NCI-H2196 (cell line): ENCODE results near the gene RNASEH2B.

Source experiments
- DNase-seq: peaks from one replicate; lab custom pipeline; 2025; ENCODE audit not compliant: unreplicated experiment; lab: John Stamatoyannopoulos, UW

RNASEH2B gene

DNA sequence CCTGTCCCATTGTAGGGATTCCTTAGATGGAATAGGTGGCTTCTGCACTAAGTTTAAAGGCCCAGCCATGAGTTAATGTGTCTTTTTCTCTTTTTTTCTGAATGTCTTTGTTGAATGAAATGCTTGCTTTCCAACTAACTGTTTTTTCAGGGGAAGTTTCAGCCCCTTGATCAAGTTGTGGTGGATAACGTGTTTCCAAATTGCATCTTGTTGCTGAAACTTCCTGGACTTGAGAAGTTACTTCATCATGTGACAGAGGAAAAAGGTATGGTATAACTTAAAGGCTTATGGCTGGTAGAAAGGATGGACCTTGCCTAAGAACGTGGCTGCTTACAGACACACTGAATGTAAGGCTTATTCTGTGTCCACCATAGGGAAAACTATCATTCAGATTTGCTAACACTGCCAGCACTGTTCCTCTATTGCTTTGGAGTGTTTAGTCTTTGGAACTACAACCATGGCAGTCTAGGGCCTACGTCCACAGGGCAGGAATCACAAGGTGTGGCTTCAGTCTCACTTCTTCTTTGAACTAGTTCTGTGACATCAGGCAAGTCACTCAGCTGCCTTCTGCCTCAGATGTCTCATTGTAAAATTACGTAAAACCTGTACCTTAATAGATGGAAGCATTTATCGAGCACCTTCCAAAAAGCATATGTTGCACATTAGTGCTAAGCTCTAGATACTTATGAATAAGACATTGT, 25.3 kb downstream of the RNASEH2B start:
- DNase-seq, result no peak

DNA sequence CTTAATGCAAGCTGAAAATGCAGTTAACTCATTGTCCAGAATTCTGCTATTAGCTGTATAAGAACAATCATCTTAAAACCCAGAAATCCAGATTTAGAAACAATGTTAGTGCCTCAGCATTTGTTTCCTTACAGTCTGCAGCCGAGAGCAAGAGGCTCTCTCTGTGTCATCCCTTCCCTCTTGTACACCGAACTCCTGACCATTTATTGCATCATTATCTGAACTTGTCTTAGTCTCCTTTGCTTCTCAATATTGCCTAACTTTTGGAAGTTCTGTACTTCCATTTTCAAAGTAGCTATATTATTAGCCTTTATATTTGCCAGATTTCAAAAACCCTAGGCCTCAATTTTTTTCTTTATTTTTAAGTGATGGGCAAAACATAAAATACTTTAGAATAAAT, 27.1 kb downstream of the RNASEH2B start:
- DNase-seq, result no peak

DNA sequence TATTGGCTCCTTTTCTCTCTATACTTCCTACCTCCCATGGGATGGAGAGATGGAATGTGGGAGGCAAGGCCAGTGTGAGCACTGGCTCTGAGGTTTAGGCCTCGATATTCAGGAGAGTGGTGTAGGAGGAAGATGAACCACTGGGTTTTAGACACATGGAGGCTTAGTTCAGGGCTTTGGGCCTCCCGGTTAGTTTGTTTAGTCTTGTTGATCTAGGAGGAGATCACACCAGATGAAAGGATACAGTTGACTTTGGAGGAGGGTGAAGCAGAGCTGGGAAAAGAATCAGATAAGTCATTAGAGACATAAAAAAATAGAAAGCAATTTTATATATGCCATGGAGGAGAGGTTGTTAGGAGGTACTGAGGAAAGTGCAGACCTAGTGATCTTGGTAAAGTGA, 30.9 kb downstream of the RNASEH2B start:
- DNase-seq, result no peak

DNA sequence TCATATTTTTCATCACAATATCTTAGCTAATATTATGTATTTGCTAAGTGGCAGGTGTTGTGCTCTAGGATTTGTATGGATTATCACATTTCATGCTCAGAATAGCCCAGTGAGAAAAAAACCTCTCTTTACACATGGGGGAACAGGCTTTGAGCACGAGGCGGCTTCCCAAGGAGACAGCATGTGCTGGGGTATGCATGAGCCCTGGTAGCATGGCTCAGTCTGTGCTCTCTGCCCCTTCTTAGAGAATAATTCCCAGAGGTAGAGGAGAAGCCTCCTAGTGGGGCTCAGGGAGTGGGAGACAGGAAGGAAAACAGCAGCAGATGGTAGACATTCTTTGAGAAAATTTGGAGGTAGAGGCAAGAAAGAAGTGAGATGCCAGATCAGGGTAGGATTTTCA, 31.6 kb downstream of the RNASEH2B start:
- DNase-seq, result no peak

DNA sequence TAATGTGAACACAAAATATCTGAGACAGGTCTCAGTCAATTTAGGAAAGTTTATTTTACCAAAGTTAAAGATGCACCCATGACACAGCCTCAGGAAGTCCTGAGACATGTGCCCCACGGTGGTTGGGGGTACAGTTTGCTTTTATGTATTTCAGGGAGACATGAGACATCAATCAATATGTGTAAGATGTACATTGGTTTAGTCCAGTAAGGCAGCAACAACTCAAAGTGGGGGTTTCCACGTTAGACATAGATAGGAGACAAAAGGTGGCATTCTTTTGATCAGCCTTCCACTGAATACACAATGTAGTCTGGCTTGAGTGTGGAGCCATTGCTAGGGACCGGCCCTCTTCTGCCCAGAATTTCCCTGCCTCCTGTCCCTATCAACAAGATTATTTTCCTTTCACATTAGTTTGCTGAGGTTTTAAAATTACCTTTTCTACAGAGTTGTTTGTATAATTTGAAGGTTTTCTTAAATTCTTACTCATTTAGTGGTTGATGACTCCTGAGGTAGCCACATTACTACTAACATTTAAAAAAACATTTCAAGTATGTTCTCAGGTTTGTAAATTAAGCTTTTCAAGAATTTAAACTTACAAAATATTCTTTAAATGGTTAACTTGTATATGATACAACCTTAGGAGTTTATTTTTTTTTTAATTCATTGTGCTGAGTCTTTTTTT, 33.2 kb downstream of the RNASEH2B start:
- DNase-seq, result no peak

DNA sequence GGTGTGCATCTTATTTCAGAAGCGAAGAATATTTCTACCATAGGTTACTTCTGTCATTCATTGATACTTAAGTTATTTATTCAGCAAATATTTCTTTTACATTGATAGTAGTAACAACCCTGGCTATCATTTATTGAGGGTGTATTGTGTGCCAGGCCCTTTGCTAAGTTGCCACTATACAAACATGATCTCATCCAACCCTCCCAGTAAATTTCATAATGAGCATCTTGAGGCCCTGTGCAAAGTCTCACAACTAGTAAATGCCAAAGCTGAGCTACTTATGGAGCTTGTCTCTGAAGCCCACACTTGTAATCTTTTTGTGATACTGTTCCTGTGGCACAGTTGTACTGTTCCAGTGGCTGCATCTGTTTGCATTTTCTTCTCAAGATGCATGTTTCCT, 36.1 kb downstream of the RNASEH2B start:
- no peak for DNase-seq

DNA sequence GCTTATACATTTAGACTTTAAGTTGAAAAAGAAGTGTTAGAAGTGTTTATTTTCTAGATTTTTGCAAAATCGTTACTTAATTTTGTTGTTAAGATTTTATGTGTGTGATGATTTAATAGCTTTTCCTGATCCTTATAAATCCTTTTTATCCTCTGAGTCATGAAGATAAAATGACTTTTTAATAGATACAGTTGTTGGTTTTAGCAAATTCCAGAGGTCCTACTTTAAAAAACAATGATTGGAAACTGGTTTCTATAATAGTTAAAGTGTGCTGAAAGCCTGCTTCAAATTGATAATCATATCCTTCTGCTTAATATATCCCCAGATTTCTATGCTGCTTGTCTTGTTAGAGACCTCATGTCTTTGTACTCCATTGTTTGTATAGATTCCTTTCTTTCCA, 39.0 kb downstream of the RNASEH2B start:
- DNase-seq, result no peak

DNA sequence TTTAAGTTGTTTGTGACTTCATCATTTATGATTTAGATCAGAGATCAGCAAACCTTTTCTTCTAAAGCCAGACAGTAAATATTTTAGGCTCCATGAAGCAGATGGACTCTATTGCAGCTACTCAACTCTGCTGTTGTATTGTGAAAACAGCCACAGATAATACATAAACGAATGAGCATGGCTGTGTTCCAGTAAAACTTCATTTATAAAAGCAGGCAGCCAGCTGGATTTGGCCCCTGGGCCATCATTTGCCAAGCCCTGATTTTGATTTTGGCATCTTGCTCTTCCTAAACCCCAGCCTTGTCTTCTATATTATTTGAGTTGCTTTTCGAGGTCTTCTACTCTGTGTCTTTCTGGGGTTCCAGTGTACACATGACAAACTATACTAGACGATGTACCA, 41.3 kb downstream of the RNASEH2B start:
- DNase-seq, result no peak

DNA sequence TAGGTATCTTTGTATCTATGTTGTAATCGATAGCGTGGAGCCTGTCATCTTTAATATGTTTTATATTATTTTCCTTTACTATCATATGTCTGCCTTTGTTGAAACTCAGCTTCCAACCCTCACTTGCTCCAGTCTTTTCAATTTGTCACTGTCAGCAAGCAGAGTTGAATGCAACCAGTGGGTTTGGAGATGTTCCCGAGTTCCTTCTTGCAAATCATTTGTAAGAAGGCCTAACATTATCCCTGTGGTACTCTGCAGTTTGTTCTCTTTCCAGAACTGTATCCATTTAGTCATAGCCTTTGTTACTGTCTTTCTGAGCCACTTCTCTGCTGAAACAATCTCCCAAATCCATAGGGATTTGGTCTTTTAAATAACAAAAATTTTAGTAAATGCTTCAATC, 41.8 kb downstream of the RNASEH2B start:
- DNase-seq, result no peak

DNA sequence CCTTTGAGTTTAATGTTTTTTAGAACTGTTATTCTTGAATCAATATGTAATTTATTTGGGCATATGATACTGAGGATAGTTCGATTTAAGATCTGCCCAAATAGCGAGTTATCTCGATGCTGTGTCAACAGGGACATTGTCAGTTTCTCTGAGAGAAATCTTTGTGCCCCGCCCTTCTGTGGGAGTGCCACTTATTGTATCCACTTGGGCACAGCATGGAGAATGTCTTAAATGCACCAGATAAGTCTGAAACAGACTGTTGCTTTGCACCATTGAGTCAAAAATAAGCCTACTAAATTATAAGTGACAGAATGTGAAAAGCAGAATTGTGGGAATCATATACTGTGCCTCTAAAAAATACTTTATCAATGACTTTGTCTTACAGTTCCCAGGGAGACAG, 45.6 kb downstream of the RNASEH2B start:
- no peak for DNase-seq

DNA sequence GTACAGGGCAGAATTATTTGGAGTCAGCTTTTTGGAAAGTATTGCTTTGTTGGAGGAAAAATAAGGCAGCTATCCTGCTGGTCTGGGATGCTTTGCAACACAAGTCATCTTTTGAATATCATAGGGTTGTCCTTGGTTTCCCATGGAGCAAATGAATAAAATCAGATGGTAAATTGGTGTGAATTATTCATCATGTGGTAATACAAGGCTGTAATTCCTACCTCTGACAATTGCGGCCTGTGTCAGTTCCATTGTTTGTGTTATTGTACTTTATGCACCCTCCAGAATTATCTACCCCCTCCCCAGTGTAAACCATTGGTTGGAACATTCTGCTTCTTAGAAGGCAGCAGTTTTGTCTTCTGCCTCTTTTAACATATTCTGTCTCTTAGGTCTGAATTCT, 46.2 kb downstream of the RNASEH2B start:
- no peak for DNase-seq

DNA sequence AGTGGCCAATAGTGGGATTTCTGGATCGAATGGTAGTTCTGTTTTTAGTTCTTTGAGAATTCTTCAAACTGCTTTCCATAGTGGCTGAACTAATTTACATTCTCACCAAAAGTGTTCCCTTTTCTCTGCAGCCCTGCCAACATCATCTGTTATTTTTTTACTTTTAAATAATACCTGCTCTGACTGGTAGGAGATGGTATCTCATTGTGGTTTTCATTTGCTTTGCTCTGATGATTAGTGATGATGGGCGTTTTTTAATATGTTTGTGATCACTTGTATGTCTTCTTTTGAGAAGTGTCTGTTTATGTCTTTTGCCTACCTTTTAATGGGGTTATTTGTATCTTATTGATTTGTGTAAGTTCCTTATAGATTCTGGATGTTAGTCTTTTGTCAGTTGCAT, 48.0 kb downstream of the RNASEH2B start:
- DNase-seq, result no peak

DNA sequence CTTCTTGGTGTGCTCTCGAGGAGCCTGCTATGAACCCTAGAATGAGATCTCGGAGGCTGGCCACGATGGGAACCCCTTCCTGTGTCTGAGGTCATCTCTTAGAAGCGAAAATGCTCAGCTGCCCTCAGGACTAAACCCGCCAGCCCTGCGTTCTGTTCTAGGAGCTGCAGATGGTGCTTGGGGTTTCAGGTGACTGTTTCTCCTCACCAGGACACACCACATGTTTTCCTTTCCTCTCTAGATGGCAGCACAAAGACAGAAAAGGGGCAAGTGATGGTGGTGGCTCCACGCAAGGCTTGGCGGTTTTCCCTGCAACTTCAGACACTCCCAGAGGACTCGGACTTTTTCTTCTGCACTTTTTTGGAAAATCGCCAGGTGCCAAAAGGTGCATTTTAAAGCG, 60.1 kb downstream of the RNASEH2B start:
- peak; percentile 6 for DNase-seq

DNA sequence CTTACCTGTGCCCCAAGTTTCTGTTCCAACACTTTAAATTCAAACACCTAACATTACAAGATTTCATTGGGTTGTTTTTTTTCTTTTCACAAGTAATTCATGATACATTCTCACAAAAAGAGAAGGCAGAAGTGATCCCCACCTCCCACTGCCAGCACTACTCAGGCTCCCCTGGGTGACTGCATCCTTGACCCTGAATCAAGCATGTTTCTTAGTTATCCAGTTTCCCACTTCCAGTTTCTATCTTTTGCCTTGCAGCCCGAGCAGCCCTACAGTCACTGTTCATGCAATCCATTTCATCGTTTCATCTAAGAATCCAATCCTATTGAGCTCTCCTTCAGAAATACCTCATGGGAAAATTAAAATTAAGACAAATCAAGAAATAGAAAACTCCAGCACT, 61.4 kb downstream of the RNASEH2B start:
- no peak for DNase-seq

DNA sequence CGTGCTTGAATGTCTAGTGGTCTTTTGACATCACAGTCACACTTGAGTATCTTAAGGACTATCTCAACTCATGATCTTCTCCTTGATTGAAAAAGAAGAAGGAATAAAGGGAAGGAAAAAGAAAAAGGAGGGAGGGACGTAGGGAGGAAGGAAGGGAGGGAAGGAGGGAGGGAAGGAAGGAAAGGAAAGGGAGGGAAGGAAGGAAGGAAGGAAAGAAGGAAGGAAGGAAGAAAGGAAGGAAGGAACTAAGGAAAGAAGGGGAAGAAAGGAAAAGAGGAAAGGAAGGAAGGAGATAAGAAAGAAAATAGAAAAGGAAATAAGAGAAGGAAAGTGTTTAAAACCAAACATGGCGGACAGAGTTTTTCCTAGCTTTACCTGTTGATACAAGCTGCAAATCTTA, 64.7 kb downstream of the RNASEH2B start:
- no peak for DNase-seq

DNA sequence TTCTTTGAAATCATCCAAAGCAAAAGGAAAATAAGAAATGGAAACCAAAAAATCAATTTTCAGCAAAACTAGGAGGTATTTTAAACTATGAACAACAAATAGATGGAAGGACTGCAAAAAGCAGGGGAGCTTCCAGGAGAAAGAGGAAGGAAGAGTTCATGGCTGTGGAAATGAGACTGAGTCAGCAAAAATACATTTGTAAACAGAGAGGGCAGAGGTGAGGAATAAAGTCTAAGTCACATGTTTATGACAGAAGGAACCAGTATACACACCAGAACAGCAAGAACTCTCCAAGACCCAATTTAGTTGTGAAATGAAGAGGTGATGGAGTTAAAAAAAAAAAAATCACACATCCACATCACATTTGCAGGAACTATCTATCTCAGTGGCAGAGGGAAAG, 69.6 kb downstream of the RNASEH2B start:
- no peak for DNase-seq

DNA sequence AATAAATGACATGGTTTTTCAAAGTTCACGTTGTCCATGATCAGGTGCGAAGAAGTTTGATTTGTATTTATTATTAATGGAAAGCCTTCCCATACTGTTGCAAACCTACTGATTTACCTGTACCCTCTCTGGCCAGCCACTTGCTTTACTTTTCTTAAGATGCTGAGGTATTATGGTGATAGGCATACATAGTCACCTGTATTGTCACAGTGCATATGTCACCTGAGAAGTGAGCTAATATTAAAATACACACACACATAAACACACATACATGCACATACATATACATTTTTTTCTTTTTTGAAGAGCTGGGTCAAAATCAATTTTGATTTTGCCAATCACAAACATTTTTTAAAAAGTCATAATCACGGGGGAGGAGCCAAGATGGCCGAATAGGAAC, 72.1 kb downstream of the RNASEH2B start:
- no peak for DNase-seq

DNA sequence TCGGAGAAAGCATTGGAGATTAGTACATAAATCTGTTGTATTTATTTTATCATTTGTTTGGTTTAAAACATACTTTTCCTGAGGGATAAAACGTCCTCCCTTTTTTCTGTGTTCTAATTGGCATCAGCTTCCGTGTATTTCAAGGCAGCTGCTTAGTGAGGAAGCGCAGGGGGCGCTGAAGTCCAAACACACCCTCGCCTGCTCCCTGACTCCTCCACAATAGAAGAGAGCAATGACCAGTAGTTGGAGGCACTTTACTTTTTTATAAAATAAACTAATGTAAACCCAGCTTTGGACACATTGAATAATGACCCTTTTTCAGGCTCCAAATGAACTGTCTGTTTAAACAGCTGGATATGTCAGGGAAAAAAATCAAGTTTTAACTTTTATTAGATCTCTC, 79.9 kb downstream of the RNASEH2B start:
- DNase-seq, result no peak

DNA sequence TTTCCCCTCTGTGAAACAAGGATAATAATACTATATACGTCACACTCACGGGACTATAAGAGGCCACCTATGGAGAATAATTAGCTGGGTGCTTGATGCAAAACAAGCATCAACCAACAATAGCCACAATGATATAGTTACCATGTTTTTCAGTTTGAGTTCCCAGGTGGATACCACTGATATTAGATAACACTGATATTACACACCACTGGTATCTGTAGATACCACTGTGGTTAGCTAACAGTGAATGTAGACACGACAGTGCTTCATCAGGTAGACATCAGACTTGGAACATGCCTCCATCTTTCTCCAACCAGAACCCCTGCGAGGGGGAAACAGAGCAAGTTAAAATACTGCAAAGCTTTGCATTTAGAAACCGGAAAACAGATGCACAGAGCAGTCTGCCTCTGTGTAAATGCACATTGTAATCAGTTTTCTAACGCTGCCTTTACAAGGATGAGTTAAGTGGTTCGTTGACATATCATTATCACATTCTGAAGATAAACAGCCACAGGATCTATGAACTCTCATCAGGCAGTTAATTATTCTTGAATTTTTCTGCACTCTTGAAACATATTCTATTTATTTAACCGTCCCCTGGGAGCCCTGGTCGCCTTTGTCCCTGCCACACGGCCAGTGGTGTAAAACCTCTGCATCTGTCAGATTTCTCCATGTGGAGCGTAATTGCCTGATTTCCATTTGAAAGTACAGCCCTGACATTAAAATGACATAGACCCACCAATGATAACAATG, 80.7 kb downstream of the RNASEH2B start:
- no peak for DNase-seq

DNA sequence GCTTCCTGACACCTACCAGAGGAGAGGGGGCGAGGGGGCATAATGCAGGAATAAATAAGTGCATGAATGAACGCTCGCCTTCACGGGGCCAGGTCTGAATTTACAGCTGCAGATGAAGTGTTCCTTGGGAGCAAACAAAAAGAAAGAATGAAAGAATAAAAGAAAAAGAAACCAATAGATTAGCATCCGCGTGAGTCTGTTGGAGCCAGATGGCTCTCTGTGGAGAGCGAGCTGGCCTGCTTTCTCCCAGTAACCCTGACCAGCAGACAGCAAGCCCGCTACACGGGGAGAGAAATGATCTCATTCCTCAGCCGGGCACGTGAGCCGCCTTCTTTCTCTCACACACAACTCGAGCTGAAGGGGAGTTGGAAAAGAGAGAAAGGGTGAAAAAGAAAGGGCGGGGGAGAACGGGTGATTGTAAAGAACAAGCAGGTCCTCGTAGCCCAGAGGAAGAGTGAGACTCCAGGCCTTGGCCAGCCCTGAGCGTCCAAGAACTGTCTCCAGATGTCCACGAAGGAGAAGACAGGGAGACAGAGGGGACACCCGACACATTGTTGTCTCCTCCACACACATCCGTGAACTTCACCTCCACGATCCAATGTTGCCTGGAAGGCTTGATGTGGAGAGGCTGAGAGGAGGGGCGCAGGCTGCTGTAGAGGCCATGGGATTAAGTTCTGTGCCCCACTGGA, 81.4 kb downstream of the RNASEH2B start:
- no peak for DNase-seq

DNA sequence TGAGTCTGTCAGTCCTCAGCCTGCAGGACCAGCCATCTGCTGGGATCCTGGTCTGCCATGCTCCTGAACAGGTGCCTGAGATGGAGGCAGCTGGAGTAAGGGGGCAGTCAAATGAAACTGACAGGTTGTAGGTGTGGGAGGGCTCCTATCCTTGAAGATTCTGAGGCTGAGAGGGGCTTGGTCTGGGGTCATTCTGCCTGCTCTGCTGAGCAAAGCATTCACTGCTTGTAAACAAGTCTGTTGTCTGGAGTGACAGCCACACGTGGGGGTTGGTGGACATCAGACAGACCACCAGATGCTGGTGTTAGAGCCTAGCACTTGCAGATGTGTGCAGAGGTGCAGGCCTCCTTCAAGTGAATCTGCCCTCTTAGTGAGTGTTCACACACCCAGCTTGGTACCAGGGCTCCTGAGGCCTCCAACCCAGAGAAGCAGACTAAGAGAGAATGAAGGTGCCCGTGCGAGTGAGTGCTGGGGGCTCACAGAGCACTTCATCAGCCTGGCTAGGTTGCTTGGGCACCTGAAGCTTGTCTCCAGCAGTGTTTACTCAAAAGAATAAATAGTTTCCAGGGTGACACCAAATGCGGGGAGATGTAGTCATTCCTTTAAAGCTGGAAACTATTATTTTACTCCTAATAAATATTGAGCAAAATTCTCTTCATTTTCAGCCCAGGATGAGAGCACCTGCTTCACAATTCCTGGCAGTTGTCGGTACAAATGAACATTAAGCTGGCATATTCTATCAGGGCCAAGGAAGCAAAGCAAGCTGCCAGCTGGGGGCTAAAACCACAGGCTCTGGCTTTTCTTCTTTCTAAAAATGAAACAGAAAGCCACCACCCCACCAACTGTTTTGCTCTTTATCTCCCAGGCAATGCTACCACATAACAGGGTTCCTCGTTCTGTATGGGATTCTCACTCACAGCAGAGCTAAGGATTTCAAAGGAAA, 82.3 kb downstream of the RNASEH2B start:
- DNase-seq, result no peak
